Type B pancreatic cell (in vitro differentiated cells): ENCODE measurements around the gene AMBRA1. TPM values are rescaled to one million over a fixed set of nuclear protein-coding genes. Genes with fewer than 3 reads are reported as not detected.

Source experiments
- DNase-seq: peaks from one replicate; pipeline ENCODE4 v3.0.0; 2021; ENCODE audit warnings: mixed read lengths; ENCODE audit not compliant: unreplicated experiment; ENCODE audit errors: extremely low spot score
- H3K27ac Mint-ChIP-seq: 2 replicates; pipeline ENCODE4 v1.8.0; 2021; ENCODE audit warnings: mild to moderate bottlenecking, mixed read lengths
- H3K27me3 Mint-ChIP-seq: 2 replicates; pipeline ENCODE4 v1.8.0; 2021; ENCODE audit warnings: mixed read lengths
- H3K36me3 Mint-ChIP-seq: 2 replicates; pipeline ENCODE4 v1.8.0; 2021; ENCODE audit warnings: mixed read lengths
- H3K4me1 Mint-ChIP-seq: one replicate; pipeline ENCODE4 v1.8.0; 2021; ENCODE audit warnings: mixed read lengths; ENCODE audit not compliant: unreplicated experiment
- H3K4me3 Mint-ChIP-seq: 2 replicates; pipeline ENCODE4 v1.8.0; 2021; ENCODE audit warnings: mild to moderate bottlenecking, mixed read lengths
- H3K9me3 Mint-ChIP-seq: 2 replicates; pipeline ENCODE4 v1.8.0; 2021; ENCODE audit warnings: mixed read lengths
- CTCF ChIP-seq: fragments of 200-600 bp; sonication (generic); conservative IDR thresholded peaks from 2 replicates; pipeline ENCODE4 v1.5.0; 2021; ENCODE audit warnings: antibody characterized with exemption, mild to moderate bottlenecking
- total RNA-seq: library from RNA; stranded (reverse); gene quantifications from 2 replicates; pipeline ENCODE4 v1.2.1, GENCODE V29; 2021; ENCODE audit warnings: low replicate concordance

Gene AMBRA1
- total RNA-seq, 1 donor from 2014 or later, result 38.8 TPM

DNA sequence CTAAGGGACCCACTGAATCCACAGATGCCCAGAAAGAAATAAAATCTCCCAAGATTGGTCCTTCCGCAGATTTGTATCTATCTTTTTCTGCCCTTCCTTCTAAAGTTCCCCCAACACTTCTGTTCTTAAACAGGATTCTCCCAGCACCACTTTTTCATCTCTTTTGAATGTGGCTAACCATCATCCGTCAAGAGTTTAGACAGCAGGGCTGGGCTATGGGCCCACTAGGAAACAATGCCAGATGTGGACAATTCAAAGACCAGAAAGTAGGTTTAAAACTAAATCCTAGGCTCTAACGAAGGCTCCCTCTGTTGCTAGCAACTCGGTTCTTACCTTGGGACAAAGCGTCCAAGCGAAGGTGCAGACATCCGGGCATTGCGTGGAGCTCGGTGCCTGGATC lies 100.0 kb downstream of the AMBRA1 start:
- H3K4me1 Mint-ChIP-seq, result peaks cover 51% of the 10 kb centered on the region
- no peak for TF ChIP-seq CTCF
- H3K9me3 Mint-ChIP-seq, result no peaks in the 10 kb centered on the region
- no peak overlapping the region for H3K4me3 Mint-ChIP-seq
- DNase-seq, result no peak
- peaks cover 15% of the 10 kb centered on the region for H3K36me3 Mint-ChIP-seq
- no peaks in the 10 kb centered on the region for H3K27me3 Mint-ChIP-seq
- no peak overlapping the region for H3K27ac Mint-ChIP-seq

GRCh38 chr11:46492532-46492931 lies 101.3 kb downstream of the AMBRA1 start:
- H3K36me3 Mint-ChIP-seq, result peaks cover 15% of the 10 kb centered on the region
- no peaks in the 10 kb centered on the region for H3K9me3 Mint-ChIP-seq
- H3K27me3 Mint-ChIP-seq, result no peaks in the 10 kb centered on the region
- H3K27ac Mint-ChIP-seq, result no peak overlapping the region
- H3K4me1 Mint-ChIP-seq, result peaks cover 40% of the 10 kb centered on the region
- no peak for TF ChIP-seq CTCF
- no peak for DNase-seq
- H3K4me3 Mint-ChIP-seq, result no peak overlapping the region

- Mint-ChIP-seq H3K4me1 (peaks cover 39% of the 10 kb centered on the region), H3K27ac (peak overlapping the region; percentile 23), H3K4me3 (no peak overlapping the region), H3K36me3 (peaks cover 15% of the 10 kb centered on the region), H3K27me3 (no peaks in the 10 kb centered on the region), H3K9me3 (no peaks in the 10 kb centered on the region)
- no peak for TF ChIP-seq CTCF
- DNase-seq, result no peak
These were observed 102.0 kb downstream of the AMBRA1 start for GRCh38 chr11:46491661-46492330.

DNA sequence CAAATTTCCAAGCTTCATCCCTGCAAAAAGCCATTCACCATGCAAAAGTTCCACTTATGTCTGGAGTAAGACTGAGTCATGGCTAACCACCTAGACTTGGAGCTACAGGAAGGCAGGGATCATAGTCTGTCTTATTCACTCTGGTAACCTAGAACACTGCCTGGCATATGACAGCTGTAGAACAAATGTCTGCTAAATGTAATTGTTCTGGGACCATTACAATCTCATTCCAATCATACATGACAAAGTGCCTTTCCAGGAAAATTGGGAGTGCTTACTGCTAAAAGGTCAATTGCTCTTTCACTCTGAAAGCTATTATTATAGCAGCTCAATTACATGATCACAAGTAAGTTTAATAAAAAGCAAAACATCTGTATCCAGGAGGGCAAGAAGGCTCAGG lies 103.2 kb downstream of the AMBRA1 start:
- no peak for TF ChIP-seq CTCF
- no peaks in the 10 kb centered on the region for H3K9me3 Mint-ChIP-seq
- peaks cover 45% of the 10 kb centered on the region for H3K4me1 Mint-ChIP-seq
- H3K27me3 Mint-ChIP-seq, result no peaks in the 10 kb centered on the region
- H3K27ac Mint-ChIP-seq, result no peak overlapping the region
- no peak for DNase-seq
- peaks cover 15% of the 10 kb centered on the region for H3K36me3 Mint-ChIP-seq
- no peak overlapping the region for H3K4me3 Mint-ChIP-seq

GRCh38 chr11:46489656-46490560 lies 103.9 kb downstream of the AMBRA1 start:
- no peak for DNase-seq
- no peaks in the 10 kb centered on the region for H3K9me3 Mint-ChIP-seq
- peaks cover 44% of the 10 kb centered on the region for H3K4me1 Mint-ChIP-seq
- H3K27ac Mint-ChIP-seq, result peak overlapping the region; percentile 9
- H3K27me3 Mint-ChIP-seq, result no peaks in the 10 kb centered on the region
- peaks cover 15% of the 10 kb centered on the region for H3K36me3 Mint-ChIP-seq
- peak; percentile 71 for TF ChIP-seq CTCF
- no peak overlapping the region for H3K4me3 Mint-ChIP-seq
